ENCODE measurements around the gene INPP5F.

- TF ChIP-seq CBX3 (IDR thresholded peaks at IDR 0.05; ENCODE audit: borderline replicate concordance, low read depth): no peak
- TF ChIP-seq CBX5 (IDR thresholded peaks at IDR 0.05; ENCODE audit: low read depth): no peak
- TF ChIP-seq, protein P1, sequence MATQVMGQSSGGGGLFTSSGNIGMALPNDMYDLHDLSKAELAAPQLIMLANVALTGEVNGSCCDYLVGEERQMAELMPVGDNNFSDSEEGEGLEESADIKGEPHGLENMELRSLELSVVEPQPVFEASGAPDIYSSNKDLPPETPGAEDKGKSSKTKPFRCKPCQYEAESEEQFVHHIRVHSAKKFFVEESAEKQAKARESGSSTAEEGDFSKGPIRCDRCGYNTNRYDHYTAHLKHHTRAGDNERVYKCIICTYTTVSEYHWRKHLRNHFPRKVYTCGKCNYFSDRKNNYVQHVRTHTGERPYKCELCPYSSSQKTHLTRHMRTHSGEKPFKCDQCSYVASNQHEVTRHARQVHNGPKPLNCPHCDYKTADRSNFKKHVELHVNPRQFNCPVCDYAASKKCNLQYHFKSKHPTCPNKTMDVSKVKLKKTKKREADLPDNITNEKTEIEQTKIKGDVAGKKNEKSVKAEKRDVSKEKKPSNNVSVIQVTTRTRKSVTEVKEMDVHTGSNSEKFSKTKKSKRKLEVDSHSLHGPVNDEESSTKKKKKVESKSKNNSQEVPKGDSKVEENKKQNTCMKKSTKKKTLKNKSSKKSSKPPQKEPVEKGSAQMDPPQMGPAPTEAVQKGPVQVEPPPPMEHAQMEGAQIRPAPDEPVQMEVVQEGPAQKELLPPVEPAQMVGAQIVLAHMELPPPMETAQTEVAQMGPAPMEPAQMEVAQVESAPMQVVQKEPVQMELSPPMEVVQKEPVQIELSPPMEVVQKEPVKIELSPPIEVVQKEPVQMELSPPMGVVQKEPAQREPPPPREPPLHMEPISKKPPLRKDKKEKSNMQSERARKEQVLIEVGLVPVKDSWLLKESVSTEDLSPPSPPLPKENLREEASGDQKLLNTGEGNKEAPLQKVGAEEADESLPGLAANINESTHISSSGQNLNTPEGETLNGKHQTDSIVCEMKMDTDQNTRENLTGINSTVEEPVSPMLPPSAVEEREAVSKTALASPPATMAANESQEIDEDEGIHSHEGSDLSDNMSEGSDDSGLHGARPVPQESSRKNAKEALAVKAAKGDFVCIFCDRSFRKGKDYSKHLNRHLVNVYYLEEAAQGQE (IDR thresholded peaks at IDR 0.05; ENCODE audit: low read depth, low read length): no peak
- TF ChIP-seq, protein P2, sequence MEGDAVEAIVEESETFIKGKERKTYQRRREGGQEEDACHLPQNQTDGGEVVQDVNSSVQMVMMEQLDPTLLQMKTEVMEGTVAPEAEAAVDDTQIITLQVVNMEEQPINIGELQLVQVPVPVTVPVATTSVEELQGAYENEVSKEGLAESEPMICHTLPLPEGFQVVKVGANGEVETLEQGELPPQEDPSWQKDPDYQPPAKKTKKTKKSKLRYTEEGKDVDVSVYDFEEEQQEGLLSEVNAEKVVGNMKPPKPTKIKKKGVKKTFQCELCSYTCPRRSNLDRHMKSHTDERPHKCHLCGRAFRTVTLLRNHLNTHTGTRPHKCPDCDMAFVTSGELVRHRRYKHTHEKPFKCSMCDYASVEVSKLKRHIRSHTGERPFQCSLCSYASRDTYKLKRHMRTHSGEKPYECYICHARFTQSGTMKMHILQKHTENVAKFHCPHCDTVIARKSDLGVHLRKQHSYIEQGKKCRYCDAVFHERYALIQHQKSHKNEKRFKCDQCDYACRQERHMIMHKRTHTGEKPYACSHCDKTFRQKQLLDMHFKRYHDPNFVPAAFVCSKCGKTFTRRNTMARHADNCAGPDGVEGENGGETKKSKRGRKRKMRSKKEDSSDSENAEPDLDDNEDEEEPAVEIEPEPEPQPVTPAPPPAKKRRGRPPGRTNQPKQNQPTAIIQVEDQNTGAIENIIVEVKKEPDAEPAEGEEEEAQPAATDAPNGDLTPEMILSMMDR (IDR thresholded peaks at IDR 0.05 in 2 of 3, conservative IDR thresholded peaks at IDR 0.05 in 1 of 3; ENCODE audit: control insufficient read depth in 2 of 3, extremely low read depth in 1 of 3, insufficient read depth in 1 of 3, low read depth in 3 of 3, low read length in 3 of 3): no peak
- TF ChIP-seq POLR2AphosphoS5 (IDR thresholded peaks at IDR 0.05; ENCODE audit: low read length): no peak
Measured at GRCh38 chr10:119769886-119770285, 44.0 kb downstream of the INPP5F start.
